Embryonic facial prominence (tissue), 1 donor: ENCODE results near the gene BORCS6.

Source experiments
- DNase-seq: peaks from one replicate; pipeline ENCODE4 v3.0.0-alpha.2; 2016; ENCODE audit errors: extremely low spot score

The BORCS6 gene

DNA sequence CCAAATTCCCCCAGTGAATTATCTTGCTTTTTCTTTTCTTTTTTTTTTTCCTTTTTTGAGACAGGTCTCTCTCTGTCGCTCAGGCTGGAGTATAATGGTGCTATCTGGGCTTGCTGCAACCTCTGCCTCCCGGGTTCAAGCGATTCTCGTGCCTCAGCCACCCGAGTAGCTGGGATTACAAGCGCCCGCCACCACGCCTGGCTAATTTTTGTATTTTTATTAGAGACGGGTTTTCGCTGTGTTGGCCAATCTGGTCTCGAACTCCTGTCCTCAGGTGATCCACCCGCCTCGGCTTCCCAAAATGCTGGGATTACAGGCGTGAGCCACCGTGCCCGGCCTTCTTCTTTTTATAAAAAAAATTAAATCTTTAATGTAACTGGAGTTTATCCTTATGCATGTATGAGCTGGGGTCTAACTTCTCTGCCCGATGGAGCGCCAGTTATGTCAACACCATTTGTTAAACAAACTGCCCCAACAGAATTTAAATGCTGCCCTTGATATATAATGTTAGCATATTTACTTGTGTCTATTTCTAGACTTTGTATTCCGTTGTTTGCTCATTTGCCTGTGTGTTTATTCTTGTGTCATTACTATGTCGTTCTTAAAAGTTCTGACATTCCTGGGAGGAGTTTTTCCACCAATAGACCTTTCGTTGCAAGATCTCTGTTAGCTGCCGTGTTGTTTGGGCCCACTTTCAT lies 20.9 kb upstream of the BORCS6 start:
- DNase-seq: no peak

DNA sequence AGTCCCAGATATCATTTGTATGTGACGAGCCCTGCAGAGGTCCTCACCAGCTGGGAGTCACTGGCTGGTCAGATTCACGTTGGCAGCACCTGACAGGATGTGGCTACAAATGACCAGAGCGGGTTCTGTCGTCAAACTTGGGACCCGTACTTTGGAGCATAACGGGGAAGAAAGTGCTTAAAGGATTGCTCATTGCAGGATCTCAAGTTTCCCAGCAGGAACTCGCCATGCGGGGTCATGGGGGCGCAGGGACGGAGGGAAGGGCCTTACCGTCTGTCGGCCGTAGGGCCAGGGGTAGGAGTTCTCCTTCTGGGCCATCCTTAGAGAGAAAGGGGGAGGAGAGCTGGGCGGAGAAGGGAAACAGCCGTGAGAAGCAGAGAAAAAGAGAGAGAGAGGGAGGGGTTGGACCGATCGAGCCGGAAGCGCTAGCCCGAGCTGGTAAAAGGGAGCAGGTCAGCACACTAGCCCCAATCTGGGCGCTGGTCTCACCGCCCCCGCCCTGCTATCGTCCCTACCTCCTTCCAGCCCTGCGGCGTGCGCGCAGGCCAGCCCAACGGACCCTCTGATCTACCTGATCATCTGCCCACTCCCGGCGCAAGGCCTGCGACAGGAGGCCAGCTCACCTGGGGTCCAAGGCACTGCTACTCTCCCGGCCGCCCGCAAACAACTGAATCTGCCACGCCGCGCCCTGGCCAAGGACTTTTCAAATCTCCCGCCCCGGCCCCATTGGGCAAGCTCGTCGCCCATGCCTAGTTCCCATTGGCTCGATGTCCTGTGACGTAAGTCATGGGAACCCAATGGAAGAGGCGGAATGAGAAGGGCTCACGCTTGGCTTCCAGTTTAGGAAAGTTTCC lies 20.2 kb upstream of the BORCS6 start, which contains the start of gene AURKB:
AURKB (minus strand) TSS at position 669 of the 854 bp plus-strand sequence; CDS start at position 318, 351 bp downstream.
- peak; percentile 92 for DNase-seq

DNA sequence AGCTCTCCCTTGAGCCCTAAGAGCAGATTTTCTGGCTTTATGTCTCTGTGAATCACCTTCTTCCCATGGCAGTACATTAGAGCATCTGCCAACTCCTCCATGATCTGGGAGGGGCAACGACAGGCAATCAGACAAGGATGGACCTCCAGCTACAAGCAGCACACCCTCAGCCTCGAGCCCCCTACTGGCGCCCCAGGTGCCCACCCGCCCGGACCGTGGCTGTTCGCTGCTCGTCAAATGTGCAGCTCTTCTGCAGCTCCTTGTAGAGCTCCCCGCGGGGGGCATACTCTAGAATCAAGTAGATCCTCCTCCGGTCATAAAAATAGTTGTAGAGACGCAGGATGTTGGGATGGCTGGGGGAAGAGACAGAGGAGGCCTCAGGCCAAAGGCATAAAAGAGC lies 16.6 kb upstream of the BORCS6 start:
- no peak for DNase-seq

DNA sequence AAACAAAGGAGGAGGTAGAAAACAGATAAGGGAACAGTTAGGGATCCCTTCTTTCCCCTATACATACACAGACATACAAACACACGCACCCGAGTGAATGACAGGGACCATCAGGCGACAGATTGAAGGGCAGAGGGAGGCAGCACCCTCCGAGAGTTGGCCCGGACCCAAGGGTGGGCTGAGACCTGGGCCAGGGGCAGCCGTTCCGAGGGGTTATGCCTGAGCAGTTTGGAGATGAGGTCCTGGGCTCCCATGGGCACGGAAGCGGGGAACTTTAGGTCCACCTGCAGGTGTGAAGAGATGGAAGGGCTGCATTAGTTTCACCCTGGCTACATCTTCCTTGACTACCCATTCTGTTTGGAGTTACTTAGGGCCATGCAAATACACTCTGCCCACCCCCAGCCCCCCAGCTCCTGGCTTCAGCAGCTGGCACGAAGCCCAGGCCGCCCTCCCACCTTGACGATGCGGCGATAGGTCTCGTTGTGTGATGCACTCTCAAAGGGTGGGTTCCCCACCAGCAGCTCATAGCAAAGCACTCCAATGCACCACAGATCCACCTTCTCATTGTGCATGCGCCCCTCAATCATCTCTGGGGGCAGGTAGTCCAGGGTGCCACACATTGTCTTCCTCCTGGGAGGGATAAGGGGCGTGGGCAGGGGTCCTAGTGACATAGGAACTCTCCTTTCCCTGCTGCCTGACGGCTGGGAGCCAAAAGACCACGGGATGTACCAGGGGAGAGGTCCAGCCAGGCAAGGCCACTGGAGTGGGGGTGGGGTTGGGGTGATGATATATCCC lies 15.0 kb upstream of the BORCS6 start:
- no peak for DNase-seq

DNA sequence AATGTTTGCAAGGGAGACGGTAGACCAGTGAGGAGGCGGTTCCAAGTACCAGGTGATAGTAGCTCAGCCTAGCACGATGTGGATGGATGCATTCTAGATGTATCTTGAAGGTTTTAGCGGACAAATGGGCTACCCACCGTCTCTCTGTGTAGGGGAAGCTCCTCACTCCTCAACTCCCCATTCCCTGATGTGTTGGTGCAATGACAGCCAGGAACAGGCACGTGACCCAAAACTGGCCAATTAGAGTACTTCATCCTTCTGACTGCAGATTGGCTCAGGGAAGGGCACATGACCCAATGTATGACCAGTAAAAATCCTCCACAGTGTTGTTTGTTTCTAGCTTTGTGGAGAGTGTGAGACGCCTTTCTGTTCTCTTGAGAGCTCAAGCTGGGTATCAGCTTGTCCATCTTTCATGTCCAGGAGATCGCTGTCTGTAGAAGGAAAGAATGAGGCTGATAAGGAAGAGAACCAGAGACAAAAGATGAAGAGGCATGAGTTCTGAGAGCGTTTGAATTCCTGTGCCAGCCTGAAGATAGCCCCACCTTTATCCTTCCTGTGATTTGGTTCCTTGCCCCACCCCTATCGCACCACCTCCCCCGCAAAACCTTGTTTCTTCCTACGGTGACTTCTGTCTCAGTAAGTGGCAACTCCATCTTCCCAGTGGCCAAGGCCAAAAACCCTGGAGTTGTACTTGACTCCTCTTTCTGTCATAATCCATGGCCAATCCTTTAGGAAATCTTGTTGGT lies 2.3 kb upstream of the BORCS6 start:
- DNase-seq: peak; percentile 75

DNA sequence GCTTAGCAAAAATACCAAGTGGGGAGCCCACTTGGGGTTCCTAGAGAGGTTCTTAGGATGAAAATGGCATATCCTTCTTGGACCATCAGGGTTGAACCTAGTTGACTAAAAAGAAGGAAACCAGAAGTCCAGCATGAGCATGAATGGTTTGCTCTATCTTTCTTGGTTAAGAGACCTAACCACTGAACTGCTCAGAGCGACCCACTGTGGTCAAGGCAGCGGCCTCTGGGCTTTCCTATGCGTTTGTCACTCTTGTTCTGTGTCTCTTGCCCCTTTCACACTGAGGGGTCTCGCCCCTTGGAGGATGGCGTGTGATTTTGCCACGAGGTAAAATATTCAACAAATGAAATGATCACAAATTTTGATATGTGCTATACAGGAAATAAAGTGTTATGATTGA lies 526 bp upstream of the BORCS6 start:
- DNase-seq: no peak

DNA sequence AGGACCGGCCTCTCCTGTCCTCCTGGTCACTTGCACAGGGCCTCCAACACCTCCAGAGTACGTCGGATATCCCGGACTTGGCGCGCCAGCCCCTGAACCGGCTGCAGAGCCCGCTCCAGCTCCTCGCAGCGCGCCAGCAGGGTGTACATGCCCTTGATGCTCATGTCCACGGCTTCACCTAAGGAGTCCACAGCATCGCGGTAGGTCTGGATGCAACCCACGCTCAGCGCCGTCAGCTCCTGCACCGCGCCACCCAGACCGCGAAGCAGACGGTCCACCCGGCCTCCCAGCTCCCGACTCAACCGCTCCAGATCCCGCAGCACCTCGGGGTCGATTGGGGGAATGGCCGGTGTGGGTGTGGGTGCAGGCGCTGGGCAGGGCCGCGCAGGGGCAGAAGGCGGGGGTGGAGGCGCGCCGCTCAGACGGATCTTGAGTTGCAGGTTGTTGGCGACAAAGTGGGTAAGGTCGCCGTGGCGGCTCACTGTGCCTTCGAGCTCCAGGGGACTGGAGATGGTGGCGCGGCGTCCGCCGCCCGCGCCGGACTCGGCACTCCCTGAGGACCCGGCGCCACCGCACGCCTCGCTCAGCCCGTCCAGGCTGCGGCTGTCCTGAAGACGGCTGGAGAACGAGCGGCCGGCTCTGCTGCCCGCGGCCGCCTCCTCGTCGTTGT lies 804 bp downstream of the BORCS6 start:
- DNase-seq: no peak

DNA sequence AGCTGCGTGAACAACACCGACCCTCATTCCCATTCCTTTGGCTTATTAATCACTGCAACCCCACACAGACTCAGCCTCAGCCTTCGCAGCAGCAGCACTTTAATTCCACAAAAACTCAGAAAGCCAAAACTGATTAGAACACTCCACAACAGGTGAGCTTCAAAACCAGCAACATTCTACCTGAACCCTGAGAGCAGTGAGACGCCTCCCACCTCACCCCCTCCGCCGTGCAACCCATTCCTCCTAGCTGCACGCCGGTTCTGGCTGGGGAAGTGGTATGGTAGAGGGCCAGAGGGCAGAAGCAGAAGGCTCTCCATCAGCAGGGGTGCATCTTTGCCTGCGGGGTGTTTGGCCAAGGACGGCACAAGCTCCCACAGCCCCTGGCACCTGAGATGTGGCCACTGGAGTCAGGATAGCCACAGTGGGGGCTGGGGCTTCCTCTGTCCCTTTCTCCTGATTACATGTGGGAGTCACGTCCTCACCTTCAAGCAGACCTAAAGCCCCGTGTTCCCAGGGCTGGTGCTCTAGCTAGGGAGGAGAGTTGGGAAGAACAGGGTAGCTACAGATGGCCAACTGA lies 1.6 kb downstream of the BORCS6 start:
- no peak for DNase-seq

DNA sequence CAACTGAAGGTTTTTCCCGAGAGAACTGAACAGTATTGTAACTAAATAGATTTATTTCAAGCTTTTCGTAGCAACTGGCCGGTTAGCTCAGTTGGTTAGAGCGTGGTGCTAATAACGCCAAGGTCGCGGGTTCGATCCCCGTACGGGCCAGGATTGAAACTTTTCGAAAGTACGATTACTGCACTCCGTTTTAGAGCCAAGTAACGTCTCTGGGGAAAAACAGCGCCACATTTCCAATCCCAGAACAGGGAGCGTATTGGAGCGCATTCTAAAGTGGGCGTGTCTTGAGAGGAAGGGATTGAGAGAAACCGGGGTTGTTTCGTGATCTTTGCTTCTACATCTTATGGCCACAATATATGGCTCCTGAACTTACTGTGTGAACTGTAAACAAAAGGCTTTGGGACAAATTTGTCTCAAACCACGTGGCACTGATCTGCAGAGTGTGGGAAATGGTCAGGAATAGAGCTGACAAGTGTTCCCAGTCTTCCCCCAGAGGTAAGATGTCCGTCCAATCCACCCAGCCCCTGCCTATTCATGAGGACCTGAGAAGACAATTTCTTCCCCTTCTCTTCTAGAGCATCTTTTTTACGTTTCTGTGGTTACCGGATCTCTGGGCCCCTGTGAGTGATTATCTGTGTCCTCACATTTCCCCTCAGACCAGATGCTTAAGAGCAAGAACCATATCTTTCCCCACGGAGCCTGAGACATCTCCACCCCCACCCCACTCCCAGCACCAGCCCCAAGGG lies 2.3 kb downstream of the BORCS6 start:
- DNase-seq: peak; percentile 89

DNA sequence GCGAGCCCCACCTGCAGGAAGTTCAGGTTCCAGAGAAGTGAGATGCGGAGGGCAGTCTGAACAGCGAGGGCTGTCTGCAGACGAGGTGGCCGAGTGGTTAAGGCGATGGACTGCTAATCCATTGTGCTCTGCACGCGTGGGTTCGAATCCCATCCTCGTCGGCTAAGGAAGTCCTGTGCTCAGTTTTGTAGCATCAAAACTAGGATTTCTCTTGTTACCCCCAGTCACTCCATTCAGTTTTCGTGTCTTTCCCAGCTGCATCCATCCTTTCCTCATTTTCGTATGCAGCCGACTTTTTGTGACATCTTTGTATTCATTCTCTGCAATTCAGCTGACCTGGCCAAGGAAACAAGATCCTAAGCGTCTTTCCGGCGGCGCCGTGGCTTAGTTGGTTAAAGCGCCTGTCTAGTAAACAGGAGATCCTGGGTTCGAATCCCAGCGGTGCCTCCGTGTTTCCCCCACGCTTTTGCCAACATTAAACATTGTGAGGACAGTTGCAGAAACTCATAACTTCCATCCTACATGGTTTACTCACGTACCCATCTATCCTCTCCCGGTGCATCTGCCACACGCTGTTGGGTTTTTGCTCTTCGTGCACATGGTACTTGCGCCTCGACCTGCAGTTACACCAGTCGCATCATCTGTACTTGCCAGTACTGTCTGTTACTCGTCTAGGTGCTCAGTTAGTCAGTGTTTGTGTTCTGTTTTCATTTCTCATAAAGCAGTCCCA lies 3.0 kb downstream of the BORCS6 start:
- DNase-seq: peak; percentile 93

DNA sequence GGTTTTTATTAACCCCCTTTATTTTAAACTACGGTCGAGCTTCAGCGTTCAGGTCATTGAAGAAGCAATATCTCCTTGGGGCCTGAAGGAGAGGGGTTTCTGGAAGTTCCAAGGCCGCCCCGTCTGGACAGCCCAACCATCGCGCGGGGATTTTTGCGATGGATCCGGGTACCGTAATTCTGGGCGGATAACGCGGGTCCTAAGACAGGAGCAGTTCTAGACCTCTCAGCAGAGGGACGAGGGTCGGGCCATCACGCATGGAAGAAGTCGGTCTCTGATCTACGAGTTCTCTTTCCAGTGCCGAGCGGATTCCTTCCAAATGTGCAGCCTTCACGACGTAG lies 3.6 kb downstream of the BORCS6 start:
- DNase-seq: no peak

DNA sequence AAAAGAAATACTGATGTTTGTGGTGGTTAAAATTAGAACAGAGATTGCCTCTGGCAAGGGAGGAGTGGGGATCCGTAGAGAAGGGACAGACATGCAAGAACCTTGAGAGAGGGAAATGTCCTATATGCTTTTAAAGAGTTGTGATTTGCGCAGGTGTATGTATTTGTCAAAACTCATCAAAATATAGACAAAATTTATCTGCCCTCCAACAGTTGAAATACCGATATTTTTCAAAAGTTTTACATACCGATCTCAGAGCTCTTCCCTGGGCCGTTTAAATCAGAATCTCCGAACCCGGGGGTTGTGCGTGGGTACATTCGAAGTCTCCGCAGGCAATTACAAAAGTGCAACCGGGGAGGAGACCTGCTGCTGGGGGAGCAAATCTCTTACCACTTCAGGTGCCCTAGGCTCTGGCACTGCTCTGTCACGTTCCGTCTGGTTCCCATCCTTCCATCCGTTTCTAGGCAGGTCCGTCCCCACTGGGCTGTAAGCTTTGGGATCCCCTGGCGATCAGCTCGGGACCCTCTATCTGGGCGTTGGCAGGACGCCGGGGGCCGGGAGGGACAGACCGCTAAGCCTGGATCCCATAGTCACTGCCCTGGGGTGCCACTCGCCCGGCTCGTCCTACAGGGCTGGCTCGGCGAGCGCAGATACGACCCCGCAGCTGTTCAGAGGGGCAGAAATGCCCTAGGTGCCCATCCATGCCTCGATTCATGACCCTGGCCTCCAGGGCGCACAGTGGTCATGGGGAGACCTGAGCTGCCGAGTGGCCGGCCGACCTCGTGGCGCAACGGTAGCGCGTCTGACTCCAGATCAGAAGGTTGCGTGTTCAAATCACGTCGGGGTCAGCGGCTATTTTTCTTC lies 4.2 kb downstream of the BORCS6 start:
- DNase-seq: peak; percentile 53

DNA sequence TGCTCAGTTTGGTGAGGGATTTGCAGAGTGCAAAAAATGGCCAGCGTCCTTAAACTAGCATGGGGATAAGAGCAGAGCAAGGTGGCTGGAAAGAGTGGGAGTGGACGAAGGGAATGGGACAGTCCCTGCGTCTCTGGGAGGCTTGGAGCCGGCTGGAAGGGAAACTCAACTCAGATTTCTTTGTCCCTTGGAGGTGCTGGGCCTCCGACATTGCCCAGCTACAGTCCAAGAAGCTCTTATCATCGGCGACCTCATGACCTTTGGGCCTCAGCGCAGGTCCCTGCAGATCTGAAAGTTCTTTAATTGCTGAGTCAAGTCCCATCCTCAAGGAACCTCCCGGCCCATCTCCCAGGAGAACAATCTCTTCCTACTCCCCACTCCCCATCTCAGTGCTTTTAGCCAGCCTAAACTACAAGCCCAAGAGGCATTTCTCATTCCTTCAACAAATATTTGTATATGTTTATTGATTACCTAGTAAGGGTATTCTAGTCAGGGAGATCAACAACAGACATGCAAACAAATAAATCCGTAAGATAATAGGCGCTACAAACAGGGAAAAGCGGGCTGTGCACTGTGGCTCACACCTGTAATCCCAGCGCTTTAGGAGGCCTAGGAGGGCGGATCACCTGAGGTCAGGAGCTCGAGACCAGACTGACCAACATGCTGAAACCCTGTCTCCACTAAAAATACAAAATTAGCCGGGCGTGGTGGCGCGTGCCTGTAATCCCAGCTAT lies 12.8 kb downstream of the BORCS6 start:
- DNase-seq: no peak

DNA sequence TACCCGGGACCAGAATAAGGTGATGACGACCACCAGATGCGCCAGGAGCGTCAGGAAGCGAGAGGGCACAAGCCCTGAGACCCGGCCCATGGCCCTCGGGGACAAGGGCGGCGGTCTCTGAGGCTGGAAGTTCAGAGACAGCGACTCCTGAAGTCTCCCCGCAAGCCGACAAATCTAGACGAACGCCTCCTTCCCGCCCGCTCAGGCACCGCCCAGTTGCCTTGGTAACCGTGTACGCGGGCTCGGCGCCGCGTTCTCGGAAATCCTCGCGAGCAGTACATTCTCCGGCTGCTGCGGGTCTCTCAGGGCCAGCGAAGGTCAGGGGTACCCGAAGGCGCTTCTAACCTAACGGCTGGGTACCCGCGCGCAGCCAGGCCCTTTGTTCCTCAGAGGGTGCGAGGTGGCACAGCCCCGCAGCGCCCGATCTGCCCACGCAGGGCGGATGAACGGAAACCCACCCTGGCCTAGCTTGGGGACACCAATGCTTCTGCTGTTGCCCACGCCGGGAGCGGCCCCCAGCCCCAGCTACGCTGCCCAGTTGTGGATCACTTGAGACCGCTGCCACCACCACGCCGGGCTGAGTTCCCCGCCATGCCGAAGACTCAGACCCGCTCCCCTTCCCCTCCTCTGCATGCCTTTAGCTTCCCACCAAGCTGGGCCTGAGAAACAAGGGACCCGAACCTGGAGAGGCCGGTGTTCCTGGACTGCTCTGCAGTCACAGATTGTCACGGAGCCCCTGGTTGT lies 13.6 kb downstream of the BORCS6 start, which contains the start of gene TMEM107:
TMEM107 (minus strand) TSS at position 184 of the 744 bp plus-strand sequence; CDS start at position 90, 94 bp downstream.
- DNase-seq: peak; percentile 85

DNA sequence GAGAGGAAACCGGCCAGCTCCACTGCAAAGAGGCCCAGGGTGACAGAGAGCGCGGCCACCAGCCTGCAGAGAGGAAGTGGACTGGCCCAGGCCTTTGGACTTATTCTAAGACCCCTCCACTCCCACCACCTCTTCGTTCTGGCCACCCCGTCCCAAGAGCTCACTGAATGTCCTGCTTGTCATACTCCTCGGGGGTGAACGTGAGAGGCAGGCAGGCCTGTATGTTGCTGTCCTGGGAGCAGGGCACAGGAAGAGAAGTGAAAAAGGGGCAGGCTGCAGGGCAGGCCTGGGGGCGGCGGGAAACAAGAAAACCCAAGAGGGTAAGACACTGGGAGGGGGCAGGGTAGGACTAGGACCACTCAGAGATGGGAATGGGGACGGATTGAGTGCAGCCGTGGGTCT lies 14.2 kb downstream of the BORCS6 start:
- no peak for DNase-seq

DNA sequence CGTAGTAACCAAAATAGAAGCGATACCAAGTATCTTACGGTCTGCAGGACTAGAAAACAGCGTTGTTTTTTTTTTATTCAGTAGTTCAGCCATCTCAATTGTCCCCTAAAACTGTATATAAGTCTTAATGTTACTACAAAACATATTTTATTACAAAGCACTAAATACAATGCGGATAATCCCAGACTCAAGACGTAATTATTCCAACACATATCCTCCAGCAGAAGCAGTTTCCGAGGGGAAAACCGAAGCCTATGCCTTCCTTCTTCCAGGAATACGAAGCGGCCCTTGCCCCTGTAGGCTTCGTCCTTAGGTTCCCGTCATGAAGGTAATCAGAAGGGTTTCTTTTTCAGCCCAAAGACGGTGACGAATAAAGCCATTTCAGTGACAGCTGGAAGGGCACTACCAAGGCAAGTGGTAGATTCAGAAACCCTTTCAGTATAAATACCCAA lies 16.1 kb downstream of the BORCS6 start:
- no peak for DNase-seq
